Kidney (tissue), 14 donors: ENCODE data around the gene SORBS1. TPM values are rescaled to one million over a fixed set of nuclear protein-coding genes. Genes with fewer than 3 reads are reported as not detected.

ENCODE experiments used
- DNase-seq, 5 donors: peaks; one replicate each; pipeline ENCODE4 v3.0.0-alpha.2; 2013 to 2020
- FAIRE-seq: peaks from 2 replicates; lab custom pipeline; 2012; peaks lifted over from hg19 to GRCh38; lab: Jason Lieb, UNC
- H3K27ac ChIP-seq, 2 donors: one replicate each; pipeline ENCODE4 v1.7.0; 2013; ENCODE audit warnings: low read depth in 2 of 2, low read length in 2 of 2, inconsistent platforms in 1 of 2
- H3K27me3 ChIP-seq: one replicate; pipeline ENCODE4 v1.7.1; 2013; ENCODE audit warnings: low read length, inconsistent platforms; ENCODE audit not compliant: control insufficient read depth, insufficient read depth
- H3K36me3 ChIP-seq, 3 donors: one replicate each; pipeline versions ENCODE4 v1.7.0 to v1.7.1; 2013; ENCODE audit warnings: low read length in 3 of 3, control low read depth in 1 of 3, inconsistent platforms in 1 of 3; ENCODE audit not compliant: insufficient read depth in 3 of 3, control insufficient read depth in 2 of 3
- H3K4me1 ChIP-seq, 3 donors: one replicate each; pipeline versions ENCODE4 v1.7.0 to v1.7.1; 2013; ENCODE audit warnings: low read length in 3 of 3, inconsistent platforms in 1 of 3, low read depth in 1 of 3; ENCODE audit not compliant: control insufficient read depth in 2 of 3, insufficient read depth in 2 of 3
- H3K4me3 ChIP-seq, 3 donors: one replicate each; pipeline versions ENCODE4 v1.7.0 to v1.8.1; 2013; ENCODE audit warnings: low read length in 3 of 3, control low read depth in 1 of 3, inconsistent platforms in 1 of 3
- H3K9ac ChIP-seq, 3 donors: one replicate each; pipeline versions ENCODE4 v1.7.0 to v1.7.1; 2013; ENCODE audit warnings: low read length in 3 of 3, control low read depth in 1 of 3, inconsistent platforms in 1 of 3
- H3K9me3 ChIP-seq, 3 donors: one replicate each; pipeline versions ENCODE4 v1.7.0 to v1.7.1; 2013; ENCODE audit warnings: low read length in 3 of 3, control low read depth in 1 of 3, inconsistent platforms in 1 of 3; ENCODE audit not compliant: control insufficient read depth in 2 of 3, insufficient read depth in 1 of 3
- intact Hi-C: fragments of 100-400 bp; cut with DNase I; formaldehyde crosslinking; loops from one replicate; pipeline ENCODE4 v1.11.1; 2022
- polyA plus RNA-seq: library from polyadenylated mRNA; stranded (reverse); fragments of 350-450 nt; fragmentation: Illumina TruSeq; extraction: RNeasy Lipid Tissue Mini Kit (QIAGEN cat#74804); gene quantifications from one replicate; pipeline ENCODE4 v1.2.3, GENCODE V29; 2014; ENCODE audit warnings: low read depth, low replicate concordance; ENCODE audit not compliant: insufficient read depth
- total RNA-seq: library from RNA; stranded (reverse); fragmentation: NEBNext Ultra II Directional; extraction: Animal tissue kit (Norgen Biotek cat#: 25700); gene quantifications from one replicate; pipeline ENCODE4 v1.2.1, GENCODE V29; 2021
- TF ChIP-seq, protein P1 (sequence below): IDR thresholded peaks from 3 replicates; pipeline ENCODE4 v1.5.1; 2012; ENCODE audit warnings: mild to moderate bottlenecking, moderate library complexity, borderline replicate concordance; ENCODE audit not compliant: insufficient read depth; ENCODE audit errors: extremely low read depth
- donor health status: control.
- donor health status: control.
- donor health status: control.
- donor health status: control.
- donor health status: control.
- donor health status: DM: yes; HTN: yes; CAD: no.
- donor health status: Normal renal cell carcinoma (clear cell type).

Gene SORBS1
- total and polyA plus RNA-seq, 2 donors from 2014 or later: 12.2 to 91.7 TPM

- Histone ChIP-seq H3K27me3 (no peaks in the 10 kb centered on the region), H3K9ac (no peak overlapping the region), H3K4me1 (no peaks in the 10 kb centered on the region), H3K27ac (no peak overlapping the region), H3K4me3 (no peak overlapping the region), H3K36me3 (no peaks in the 10 kb centered on the region), H3K9me3 (no peaks in the 10 kb centered on the region)
- no peak for DNase-seq
- TF ChIP-seq, protein P1, sequence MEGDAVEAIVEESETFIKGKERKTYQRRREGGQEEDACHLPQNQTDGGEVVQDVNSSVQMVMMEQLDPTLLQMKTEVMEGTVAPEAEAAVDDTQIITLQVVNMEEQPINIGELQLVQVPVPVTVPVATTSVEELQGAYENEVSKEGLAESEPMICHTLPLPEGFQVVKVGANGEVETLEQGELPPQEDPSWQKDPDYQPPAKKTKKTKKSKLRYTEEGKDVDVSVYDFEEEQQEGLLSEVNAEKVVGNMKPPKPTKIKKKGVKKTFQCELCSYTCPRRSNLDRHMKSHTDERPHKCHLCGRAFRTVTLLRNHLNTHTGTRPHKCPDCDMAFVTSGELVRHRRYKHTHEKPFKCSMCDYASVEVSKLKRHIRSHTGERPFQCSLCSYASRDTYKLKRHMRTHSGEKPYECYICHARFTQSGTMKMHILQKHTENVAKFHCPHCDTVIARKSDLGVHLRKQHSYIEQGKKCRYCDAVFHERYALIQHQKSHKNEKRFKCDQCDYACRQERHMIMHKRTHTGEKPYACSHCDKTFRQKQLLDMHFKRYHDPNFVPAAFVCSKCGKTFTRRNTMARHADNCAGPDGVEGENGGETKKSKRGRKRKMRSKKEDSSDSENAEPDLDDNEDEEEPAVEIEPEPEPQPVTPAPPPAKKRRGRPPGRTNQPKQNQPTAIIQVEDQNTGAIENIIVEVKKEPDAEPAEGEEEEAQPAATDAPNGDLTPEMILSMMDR: no peak
- no peak for FAIRE-seq
- intact Hi-C loops: no loop called here
Observed at GRCh38 chr10:95526044-95526443, 35.1 kb downstream of the SORBS1 start.

DNA sequence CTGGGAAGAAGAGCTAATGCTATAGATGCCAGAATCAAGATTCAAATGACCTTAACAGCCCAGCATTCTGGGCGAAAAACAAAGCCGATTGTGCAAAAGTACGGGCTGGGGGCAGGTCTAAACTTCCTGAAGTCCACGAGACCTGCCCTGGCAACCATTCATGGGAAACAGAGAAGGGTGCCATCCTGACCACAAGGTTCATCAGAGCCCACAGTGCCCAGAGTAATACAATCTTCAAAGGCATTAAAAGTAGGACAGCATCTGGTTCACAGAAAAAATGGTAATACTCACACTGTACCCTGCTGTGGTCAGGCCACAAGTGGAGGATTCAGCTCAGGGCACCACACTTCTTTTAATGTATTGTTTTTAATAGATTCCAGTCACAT lies 36.1 kb downstream of the SORBS1 start:
- no peaks in the 10 kb centered on the region for H3K4me1 ChIP-seq
- no peak for DNase-seq
- no peaks in the 10 kb centered on the region for H3K9me3 ChIP-seq
- intact Hi-C loops: no loop called here
- FAIRE-seq: no peak
- H3K9ac ChIP-seq: no peak overlapping the region
- H3K36me3 ChIP-seq: no peaks in the 10 kb centered on the region
- no peak overlapping the region for H3K27ac ChIP-seq
- TF ChIP-seq, protein P1: no peak
- no peak overlapping the region for H3K4me3 ChIP-seq
- H3K27me3 ChIP-seq: no peaks in the 10 kb centered on the region

GRCh38 chr10:95524358-95525032 lies 36.7 kb downstream of the SORBS1 start:
- Histone ChIP-seq H3K27me3 (no peaks in the 10 kb centered on the region), H3K9me3 (no peaks in the 10 kb centered on the region), H3K9ac (no peak overlapping the region), H3K27ac (no peak overlapping the region), H3K4me3 (no peak overlapping the region), H3K36me3 (no peaks in the 10 kb centered on the region), H3K4me1 (no peaks in the 10 kb centered on the region)
- no peak for DNase-seq
- intact Hi-C loops: no loop called here
- TF ChIP-seq, protein P1: no peak
- FAIRE-seq: no peak

GRCh38 chr10:95522117-95522516 lies 39.1 kb downstream of the SORBS1 start:
- no peak for DNase-seq
- intact Hi-C loops: no loop called here
- Histone ChIP-seq H3K9ac (no peak overlapping the region), H3K9me3 (no peaks in the 10 kb centered on the region), H3K36me3 (no peaks in the 10 kb centered on the region), H3K4me1 (peaks cover 0 to 15% (median 12%) of the 10 kb centered on the region in 3 donors), H3K27ac (no peak overlapping the region), H3K27me3 (no peaks in the 10 kb centered on the region), H3K4me3 (no peak overlapping the region)
- TF ChIP-seq, protein P1: no peak
- no peak for FAIRE-seq
